Erythroblast (primary cell): Measurements from ENCODE around the gene RIIAD1.

Source experiments
- GATA1 ChIP-seq: IDR thresholded peaks from 2 replicates; pipeline ENCODE4 v1.6.1; 2011; ENCODE audit warnings: low read depth, mild to moderate bottlenecking, control low read depth, low read length, moderate library complexity
- POLR2A ChIP-seq: IDR thresholded peaks from 2 replicates; pipeline ENCODE4 v1.6.1; 2011; ENCODE audit warnings: mild to moderate bottlenecking, low read length

DNA sequence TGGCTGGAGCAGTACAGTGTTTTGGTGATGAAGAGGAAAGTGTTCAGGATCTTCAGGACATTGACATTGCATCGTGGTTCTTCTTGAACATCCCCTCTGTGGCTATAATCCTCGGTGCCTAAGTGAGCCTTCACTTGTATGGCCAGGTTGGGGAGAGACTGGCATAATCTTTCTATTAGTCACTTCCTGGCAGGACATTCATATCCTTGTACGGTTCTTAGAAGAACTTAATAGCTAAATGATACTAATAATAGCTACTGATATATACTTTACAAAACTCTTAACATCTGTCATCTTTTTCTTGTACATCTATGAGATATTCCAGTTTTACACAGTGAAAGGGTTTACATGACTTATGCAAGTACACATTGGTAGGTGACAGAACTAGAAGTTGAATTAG lies 40.5 kb upstream of the RIIAD1 start:
- no peak for TF ChIP-seq POLR2A
- TF ChIP-seq GATA1, result no peak
